SHP77 treated with DMSO at 0.1 percent for 48 hours (cell line): ENCODE results near the gene NOP14.
"Not testable (repeated sequence)": the region's sequence is repeated elsewhere in the genome, so short reads cannot be mapped to it uniquely, and the experiment has no call there.

ENCODE experiments used
- DNase-seq: peaks from one replicate; lab custom pipeline; 2025; lab: John Stamatoyannopoulos, UW

The NOP14 gene

GRCh38 chr4:2931512-2932301 lies 31.5 kb downstream of the NOP14 start:
- DNase-seq: no peak

DNA sequence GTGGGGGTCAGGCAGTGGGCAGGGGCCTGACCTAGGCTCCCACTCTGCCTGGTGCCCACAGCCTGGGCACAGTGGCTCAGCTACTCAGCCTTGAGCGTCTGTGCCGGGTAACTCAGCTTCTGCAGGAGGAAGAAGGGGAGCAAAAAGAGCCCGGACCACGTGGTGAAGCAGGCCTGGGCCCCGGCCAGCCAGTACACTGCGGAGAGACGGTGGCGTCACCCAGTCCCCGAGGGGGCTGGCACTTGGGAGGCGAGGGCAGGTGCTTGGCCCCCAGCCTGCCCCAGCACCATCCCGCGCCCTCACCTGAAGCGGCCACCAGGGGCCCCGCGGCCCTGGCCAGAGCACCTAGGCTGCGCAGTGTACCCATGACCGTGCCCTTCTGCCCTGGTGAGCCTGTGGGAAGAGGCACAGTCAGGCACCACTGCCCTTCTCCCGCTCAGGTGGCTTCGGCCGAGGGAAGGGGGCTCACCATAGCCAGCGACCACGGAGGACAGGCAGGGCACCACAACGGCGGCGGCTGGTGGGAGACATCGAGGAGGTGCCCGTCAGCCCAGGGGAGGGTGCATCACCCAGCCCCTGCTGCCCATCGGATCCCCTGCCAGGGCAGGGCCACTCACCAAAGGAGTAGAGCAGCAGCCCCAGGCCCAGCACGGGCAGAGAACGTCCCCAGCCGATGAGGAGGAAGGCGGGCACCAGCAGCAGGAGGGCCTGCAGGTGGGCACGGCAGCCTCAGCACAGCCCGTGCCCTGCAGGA lies 32.3 kb downstream of the NOP14 start:
- no peak for DNase-seq

- DNase-seq: no peak
Measured at GRCh38 chr4:2930135-2930757, 33.0 kb downstream of the NOP14 start.

GRCh38 chr4:2929469-2929868 lies 33.7 kb downstream of the NOP14 start:
- DNase-seq: no peak

GRCh38 chr4:2928242-2929176 lies 34.7 kb downstream of the NOP14 start:
- DNase-seq: no peak

GRCh38 chr4:2927696-2928075 lies 35.5 kb downstream of the NOP14 start:
- DNase-seq: no peak

DNA sequence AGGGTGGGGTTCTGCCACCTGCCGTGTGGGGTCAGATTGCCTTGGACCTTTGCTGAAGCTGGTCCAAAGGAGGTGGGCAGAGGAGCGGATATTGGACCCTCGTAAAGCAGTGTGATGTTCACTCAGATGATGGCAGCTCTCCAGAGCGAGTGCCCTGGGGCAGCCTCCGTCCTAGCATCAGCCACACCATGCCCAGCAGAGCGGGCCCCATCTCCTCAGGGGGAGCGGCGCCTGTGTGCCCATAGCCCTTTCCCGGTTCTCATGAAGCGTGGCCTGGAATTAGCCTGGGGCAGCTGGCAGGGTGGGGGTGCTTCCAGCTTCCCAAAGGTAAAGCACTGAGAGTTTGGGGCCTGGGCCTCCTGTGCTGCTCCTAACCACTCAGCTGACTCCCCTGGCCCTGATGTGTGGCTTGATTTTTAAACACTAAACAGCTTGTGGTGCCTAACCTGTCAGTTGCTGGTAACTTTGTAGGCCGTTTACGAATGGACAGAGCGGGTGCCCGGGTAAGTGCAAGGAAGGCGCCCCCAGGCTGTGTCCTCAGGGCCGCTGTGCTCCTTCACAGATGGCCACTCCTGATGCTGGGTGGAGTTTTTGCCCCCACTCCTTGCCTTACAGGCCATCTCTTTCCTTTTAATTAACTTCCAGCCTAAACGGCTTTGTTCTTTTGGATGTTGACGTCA lies 36.0 kb downstream of the NOP14 start:
- no peak for DNase-seq

DNA sequence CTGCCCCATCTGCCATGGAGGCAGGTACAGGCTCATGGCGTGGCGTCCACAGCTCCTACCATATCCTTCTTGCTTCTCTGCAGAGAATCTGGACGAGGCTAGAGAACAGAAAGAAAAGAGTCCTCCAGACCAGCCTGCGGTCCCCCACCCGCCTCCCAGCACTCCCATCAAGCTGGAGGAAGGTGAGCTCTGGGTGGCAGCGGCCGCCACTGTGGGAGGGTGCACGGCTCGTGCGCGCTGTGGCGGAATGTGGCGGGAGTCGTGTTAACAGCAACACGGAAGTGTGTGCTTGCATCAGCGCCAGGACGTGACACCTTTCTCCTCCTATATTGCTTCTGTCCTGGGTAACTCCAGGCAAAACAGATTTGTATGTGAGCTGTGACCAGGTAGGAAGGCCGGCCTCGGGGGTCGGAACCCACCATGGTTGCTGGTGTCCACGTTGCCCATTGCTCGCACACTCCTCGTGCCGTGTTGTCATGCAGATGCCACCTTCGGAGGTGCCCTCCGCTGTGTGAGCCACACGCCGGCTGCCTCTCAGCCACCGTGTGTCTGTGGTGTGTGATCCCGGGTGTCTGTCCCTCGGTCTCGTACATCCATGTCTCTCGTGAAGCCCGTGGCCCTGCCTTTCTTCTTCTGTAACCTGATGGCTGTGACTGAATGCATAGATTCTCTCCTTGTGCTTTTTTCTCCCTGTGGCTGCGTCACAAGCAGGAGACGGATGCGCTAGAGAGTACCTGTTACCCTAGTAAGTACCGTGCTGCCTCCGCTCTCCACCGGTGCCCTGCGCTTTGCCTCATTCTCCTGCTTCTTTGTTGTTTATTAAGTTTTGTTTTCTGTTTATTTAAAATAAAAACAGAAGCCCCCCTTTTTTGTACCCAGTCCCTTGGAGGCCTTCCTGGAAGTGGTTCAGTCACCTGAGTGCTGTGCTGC lies 37.0 kb downstream of the NOP14 start:
- no peak for DNase-seq

DNA sequence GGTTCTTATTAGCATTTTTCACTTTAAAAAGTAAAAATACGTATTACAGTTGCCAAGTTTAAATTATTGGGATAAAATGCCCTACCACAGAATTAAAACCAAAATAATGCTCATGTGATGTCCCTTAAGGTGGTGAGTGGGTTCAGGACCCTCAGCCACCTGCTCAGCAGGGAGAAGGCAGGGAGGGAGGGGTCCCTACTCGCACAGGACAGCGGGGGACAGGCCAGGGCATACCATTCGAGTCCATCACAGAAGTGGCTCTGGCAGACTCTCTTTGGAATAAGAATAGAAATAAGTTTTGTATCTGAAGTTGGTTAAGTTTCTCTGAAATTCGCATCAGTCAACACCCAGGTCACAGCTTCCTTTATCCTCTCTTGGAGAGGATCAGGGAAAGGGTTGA lies 37.7 kb downstream of the NOP14 start:
- no peak for DNase-seq

DNA sequence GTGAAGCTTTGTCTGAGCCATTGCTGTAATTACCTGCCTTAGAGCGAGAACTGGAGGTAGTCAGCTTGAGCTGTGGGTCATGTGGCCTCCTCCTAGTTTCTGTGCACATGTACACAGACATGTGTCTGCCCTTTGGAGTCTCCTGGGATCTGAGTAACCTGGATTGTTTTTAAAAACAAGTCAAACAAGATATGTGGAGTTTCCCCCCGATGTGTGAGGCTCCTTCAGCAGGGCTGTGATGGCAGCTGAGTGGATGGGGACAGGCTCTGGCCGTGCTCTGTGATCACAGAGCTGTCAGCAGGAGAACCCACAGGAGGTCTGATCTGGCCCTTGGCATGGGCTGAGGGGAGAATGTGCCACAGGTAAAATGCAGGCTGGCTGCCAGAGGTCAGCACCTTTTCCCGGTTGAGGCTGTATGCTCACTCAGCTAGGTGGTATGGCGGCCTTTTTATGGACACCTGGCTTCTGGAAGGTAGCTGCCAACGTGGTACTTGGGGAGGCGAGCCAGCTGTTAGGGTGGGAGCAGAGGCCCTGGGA lies 38.4 kb downstream of the NOP14 start:
- no peak for DNase-seq

GRCh38 chr4:2924286-2924685 lies 38.9 kb downstream of the NOP14 start:
- DNase-seq: no peak

- DNase-seq: no peak
Measured at GRCh38 chr4:2923668-2924173, 39.5 kb downstream of the NOP14 start.

- no peak for DNase-seq
Measured at GRCh38 chr4:2923141-2923551, 40.1 kb downstream of the NOP14 start.

- not testable (repeated sequence) for DNase-seq
Measured at GRCh38 chr4:2922453-2923101, 40.6 kb downstream of the NOP14 start.

DNA sequence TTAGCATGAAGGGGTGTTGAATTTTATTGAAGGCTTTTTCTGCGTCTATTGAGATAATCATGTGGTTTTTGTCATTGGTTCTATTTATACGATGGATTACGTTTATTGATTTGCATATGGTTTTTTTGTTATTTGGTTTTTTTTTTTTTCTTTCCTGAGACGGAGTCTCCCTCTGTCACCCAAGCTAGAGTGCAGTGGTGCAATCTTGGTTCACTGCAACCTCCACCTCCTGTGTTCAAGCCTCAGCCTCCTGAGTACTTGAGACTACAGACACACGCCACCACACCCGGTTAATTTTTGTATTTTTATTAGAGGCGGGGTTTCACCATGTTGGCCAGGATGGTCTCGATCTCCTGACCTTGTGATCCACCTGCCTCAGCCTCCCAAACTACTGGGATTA lies 44.5 kb downstream of the NOP14 start:
- not testable (repeated sequence) for DNase-seq

- DNase-seq: not testable (repeated sequence)
Measured at GRCh38 chr4:2918300-2918699, 44.9 kb downstream of the NOP14 start.

DNA sequence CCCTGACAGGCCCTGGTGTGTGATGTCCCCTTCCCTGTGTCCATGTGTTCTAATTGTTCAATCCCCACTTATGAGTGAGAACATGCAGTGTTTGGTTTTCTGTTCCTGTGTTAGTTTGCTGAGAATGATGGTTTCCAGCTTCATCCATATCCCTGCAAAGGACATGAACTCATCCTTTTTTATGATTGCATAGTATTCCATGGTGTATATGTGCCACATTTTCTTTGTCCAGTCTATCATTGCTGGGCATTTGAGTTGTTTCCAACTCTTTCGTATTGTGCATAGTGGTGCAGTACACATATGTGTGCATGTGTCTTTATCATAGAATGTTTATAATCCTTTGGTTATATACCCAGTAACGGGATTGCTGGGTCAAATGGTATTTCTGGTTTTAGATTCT lies 46.5 kb downstream of the NOP14 start:
- DNase-seq: not testable (repeated sequence)

- no peak for DNase-seq
Measured at GRCh38 chr4:2915789-2916188, 47.4 kb downstream of the NOP14 start.
